OCI-LY1 (cell line): ENCODE measurements around the gene YDJC.

Experiments used
- CTCF ChIP-seq: fragments of 200-600 bp; sonication (generic), shearing (Covaris generic); IDR thresholded peaks from 2 replicates; pipeline ENCODE4 v1.5.1; 2017; ENCODE audit warnings: mild to moderate bottlenecking, antibody characterized with exemption, low read length, moderate library complexity, mixed read lengths
- EZH2 ChIP-seq: fragments of 200-600 bp; sonication (generic), shearing (Covaris generic); IDR thresholded peaks from 2 replicates; pipeline ENCODE4 v1.8.0; 2017; ENCODE audit warnings: borderline replicate concordance, mixed run types, mild to moderate bottlenecking, antibody characterized with exemption, low read length, moderate library complexity, mixed read lengths

GRCh38 chr22:21632931-21633330 is 3.1 kb upstream of the YDJC start:
- TF ChIP-seq CTCF (no peak), EZH2 (no peak)
